GM19099 (cell line): ENCODE data around the gene SMYD3.
A peak's percentile ranks its signal among the peaks of the same experiment; 100 is the strongest.

Experiments
- POLR2A ChIP-seq: IDR thresholded peaks from 3 replicates; pipeline ENCODE4 v1.6.1; 2011; ENCODE audit warnings: low read depth; ENCODE audit not compliant: insufficient read length; ENCODE audit errors: extremely low read depth

SMYD3 gene

GRCh38 chr1:246506674-246507481 lies at the start of gene SMYD3:
SMYD3 (minus strand) TSS chr1:246507279.
- TF ChIP-seq POLR2A = peak; percentile 71

DNA sequence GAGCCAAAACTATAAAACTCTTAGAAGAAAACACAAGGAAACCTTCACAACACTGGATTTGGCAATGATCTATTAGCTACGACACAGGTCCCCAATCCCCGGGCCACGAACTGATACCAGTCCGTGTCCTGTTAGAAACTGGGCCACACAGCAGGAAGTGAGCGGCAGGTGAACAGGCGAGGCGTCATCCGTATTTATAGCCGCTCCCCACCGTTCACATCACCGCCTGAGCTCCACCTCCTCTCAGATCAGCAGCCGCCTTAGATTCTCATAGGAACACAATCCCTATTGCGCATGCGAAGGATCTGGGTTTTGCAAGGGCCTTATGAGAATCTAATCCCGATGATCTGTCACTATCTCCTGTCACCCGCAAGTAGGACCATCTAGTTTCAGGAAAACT lies 47.1 kb upstream of the SMYD3 start:
- TF ChIP-seq POLR2A = no peak

DNA sequence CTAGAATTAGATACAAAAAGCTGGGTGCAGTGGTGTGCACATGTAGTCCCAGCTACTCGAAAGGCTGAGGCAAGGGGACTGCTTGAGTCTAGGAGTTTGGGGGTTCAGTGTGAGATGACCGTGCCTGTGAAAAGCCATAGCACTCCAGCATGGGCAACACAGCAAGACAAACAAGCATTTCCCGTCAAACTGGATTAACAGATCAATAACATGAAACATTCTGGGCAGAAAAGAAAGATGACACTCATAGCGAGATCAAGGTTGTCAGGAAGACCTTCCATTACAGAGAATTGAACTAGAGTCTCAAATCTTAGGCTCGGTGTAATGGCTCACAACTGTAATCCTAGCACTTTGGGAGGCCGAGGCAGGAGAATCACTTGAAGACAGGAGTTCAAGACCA lies 45.0 kb upstream of the SMYD3 start:
- TF ChIP-seq POLR2A = no peak

- no peak for TF ChIP-seq POLR2A
These were observed 43.3 kb upstream of the SMYD3 start for GRCh38 chr1:246550402-246550801.

GRCh38 chr1:246549665-246550064 lies 42.6 kb upstream of the SMYD3 start:
- TF ChIP-seq POLR2A = no peak

GRCh38 chr1:246544001-246544400 lies 36.9 kb upstream of the SMYD3 start:
- no peak for TF ChIP-seq POLR2A

DNA sequence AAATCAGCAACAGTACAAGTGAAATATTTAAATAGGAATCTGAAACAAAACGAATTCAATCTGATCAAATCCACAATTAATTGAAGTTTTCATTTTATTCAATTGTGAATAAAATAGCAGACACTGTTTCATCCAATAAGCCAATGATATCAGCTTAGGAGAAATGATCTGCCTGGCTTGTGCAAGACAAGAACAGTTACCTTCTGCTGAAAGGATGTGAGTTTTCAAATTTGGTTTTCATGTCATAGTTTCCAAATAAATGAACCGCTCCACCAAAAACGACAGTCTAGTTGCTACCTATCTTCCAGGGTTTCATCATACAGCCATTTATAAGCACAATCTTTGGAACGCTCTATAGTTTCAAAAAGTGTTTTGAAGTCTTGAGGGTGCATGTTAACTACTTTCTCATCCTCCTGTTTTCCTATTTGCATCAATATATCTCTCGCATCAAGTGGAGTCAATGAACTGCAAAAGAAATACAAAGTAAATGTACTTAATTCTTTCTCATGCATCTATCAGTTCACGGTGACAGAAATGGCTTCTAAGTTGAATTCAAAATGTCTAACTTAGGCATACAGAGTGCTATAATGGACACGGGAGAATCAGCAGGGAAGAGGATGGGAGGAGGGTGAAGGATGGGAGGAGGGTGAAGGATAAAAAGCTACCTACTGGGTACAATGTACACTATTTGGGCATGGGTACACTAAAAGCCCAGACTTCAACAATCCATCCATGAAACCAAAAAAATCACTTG lies 33.8 kb upstream of the SMYD3 start:
- no peak for TF ChIP-seq POLR2A

DNA sequence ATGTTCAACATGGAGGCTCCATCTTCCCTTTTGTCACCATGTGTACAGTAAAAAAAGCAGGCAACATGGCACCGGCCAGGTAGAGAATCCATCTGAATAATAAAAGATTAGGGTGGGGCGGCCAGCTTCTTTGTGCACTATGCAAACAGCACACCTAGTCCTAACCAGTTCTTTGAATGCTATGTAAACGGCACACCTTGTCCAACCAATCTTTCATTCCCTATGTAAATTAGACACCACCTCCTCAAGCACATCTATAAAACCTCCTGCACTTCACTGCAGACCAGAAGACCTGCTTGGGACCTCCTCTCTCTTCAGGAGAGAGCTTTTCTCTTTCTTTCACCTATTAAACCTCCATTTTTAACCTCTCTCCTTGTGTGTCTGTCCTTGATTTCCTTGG lies 30.8 kb upstream of the SMYD3 start:
- no peak for TF ChIP-seq POLR2A

DNA sequence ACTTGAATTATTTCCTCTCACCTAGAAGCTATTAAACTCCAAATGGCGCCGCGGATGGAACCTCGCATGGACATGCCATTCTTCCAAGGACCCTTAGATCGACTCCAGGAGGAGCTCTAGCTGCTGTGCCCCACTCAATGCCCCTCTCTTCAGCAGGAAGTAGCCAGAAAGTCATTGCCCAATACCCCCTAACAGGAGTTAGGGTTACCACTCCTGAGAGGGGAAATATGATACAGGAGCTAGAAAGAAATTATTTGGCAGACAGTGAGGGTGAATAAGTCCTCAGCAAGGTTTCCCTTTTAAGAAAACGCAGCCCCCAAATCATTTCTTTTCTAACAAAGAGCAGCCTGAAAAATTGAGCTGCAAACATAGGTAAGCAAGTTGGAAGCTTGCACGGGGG lies 30.4 kb upstream of the SMYD3 start:
- TF ChIP-seq POLR2A = no peak

- no peak for TF ChIP-seq POLR2A
These were observed 27.0 kb upstream of the SMYD3 start for GRCh38 chr1:246534114-246534513.

- no peak for TF ChIP-seq POLR2A
These were observed 26.4 kb upstream of the SMYD3 start for GRCh38 chr1:246533371-246533905.

DNA sequence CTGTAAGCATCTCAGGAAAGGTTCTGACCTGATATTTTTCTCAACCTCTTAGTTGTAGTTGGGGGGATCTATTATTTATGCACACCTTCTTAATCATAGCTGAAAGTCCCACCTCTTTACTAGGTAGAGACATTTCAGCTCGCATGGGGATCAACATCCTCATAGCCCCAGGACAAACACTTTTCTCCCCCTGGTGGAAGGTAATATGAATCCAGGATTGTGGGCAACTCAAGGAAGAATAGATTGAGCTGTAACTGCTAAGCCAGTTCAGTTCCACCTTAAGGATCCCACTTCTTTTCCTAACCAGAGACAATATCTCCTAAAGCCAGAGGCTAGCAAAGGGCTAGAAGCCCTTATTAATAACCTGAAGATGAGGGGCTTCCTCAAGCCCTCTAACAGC lies 25.4 kb upstream of the SMYD3 start:
- TF ChIP-seq POLR2A = no peak

GRCh38 chr1:246530482-246530881 lies 23.4 kb upstream of the SMYD3 start:
- no peak for TF ChIP-seq POLR2A

DNA sequence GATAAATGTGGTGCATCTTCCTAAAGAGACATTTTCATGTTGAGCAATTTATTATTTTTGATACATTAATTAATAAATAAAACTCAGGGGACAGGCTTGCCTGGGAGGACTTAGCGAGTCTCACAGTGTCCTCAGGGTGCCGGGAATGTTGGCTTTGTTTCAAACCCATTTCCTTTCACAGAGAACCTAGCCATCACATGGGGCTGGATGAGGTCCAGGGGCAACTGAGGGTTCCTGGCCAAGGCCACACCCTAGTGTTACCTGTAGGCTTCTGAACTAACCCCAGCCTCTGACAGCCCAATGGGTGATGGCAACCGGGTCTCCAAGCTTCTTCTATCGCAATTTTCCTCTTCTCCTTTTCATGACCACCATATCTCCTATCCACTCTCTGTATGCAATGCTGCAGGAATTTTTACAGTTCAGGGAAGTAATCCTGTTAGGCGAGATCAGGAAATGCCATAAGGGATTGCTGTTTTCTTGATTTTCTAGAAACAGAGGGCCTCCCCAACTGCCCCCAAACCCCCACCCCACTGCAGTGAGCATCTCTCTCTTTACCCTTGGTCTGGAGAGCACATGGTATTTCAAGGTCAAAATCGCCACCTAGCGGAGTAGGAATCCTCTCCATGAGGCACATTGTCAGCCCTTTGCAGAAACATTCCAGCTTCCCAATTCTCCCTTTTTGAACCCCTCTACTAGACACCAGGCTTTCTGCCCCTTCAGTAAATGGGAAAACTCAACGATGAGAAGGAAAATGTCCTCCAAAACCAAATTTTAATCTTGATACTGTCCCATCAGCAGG lies 22.1 kb upstream of the SMYD3 start:
- TF ChIP-seq POLR2A = no peak
